Upper lobe of left lung (tissue), 4 donors: ENCODE data around the gene CARMIL1.

Experiments used
- POLR2A ChIP-seq, 4 donors: fragments of 450-650 bp; IDR thresholded peaks; one replicate each; pipeline ENCODE4 v1.5.1; 2016 to 2017; ENCODE audit warnings: antibody characterized with exemption in 4 of 4, mild to moderate bottlenecking in 2 of 4
- TF ChIP-seq, protein P1 (sequence below), 6 experiments: fragments of 450-650 bp in 4 of 6; fragments of 200-600 bp in 2 of 6; sonication (generic) in 2 of 6; IDR thresholded peaks; one replicate each; pipeline ENCODE4 v1.5.1; 2016 to 2019; ENCODE audit warnings: antibody characterized with exemption in 6 of 6

DNA sequence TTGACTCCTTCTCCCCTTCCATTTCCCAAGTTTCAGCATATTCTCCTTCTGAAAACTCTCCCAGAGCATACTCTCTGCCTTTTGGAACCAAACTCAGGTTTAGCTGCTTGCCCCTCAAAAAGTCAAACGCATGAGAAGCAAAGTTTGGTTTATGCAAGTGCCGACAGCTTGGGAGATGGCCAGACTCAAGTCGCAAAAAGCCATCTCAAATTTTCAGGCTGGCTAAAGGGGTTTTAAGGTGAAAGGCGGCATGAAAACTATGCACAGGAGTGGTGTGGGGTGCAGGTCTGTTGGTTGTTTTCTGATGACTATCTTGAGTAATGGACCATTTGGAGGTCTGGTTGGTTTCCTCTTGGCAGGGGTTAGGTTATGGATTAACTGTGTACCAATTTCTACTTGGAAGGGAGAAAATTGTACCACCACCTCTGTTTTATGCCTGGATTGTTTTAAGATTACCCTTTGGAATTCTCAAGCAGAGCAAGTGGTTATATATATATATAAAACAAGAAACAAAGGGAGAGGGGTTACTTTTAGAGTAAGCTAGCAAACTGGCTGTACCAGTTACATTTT, 320.4 kb downstream of the CARMIL1 start:
- TF ChIP-seq, protein P1, sequence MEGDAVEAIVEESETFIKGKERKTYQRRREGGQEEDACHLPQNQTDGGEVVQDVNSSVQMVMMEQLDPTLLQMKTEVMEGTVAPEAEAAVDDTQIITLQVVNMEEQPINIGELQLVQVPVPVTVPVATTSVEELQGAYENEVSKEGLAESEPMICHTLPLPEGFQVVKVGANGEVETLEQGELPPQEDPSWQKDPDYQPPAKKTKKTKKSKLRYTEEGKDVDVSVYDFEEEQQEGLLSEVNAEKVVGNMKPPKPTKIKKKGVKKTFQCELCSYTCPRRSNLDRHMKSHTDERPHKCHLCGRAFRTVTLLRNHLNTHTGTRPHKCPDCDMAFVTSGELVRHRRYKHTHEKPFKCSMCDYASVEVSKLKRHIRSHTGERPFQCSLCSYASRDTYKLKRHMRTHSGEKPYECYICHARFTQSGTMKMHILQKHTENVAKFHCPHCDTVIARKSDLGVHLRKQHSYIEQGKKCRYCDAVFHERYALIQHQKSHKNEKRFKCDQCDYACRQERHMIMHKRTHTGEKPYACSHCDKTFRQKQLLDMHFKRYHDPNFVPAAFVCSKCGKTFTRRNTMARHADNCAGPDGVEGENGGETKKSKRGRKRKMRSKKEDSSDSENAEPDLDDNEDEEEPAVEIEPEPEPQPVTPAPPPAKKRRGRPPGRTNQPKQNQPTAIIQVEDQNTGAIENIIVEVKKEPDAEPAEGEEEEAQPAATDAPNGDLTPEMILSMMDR (IDR thresholded peaks at IDR 0.05), result no peak
- TF ChIP-seq POLR2A (IDR thresholded peaks at IDR 0.05), result no peak
